GM12878 (cell line): Measurements from ENCODE around the gene DMPK. TPM values are rescaled to one million over a fixed set of nuclear protein-coding genes. Genes with fewer than 3 reads are reported as not detected.

ENCODE experiments used
- ATAC-seq: fragments of 200-7000 bp; cut with Tn5 transposase; 3 replicates; pipeline ENCODE4 v1.9.1; 2020; ENCODE audit warnings: mild to moderate bottlenecking, moderate library complexity
- BruUV-seq: library from RNA; stranded (reverse); fragments of 400-500 nt; replicated peaks from 2 replicates; lab custom pipeline; 2021; lab: Mats Ljungman, UMichigan
- CTCF ChIA-PET: fragments of 300-600 bp; sonication (Branson Sonifier 250); formaldehyde crosslinking; extraction: SDS; loops from one replicate; lab custom pipeline; 2021; ENCODE audit warnings: inconsistent platforms; lab: Yijun Ruan, JAX
- POLR2A ChIA-PET: fragments of 350-600 bp; formaldehyde crosslinking; extraction: SDS; loops from one replicate; lab custom pipeline; 2021; ENCODE audit warnings: inconsistent platforms; lab: Charles Lee
- RAD21 ChIA-PET: fragments of 300-600 bp; sonication (Branson Sonifier 250); formaldehyde crosslinking; loops from one replicate; lab custom pipeline; 2023; ENCODE audit warnings: antibody characterized with exemption; ENCODE audit not compliant: unreplicated experiment; lab: Charles Lee
- SMC1A ChIA-PET: fragments of 300-600 bp; sonication (Branson Sonifier 250); formaldehyde crosslinking; loops from one replicate; lab custom pipeline; 2023; ENCODE audit not compliant: unreplicated experiment, uncharacterized antibody; lab: Charles Lee
- DNase-seq: peaks from one replicate; pipeline ENCODE4 v3.0.0-alpha.2; 2011; ENCODE audit warnings: low read depth, low spot score
- FAIRE-seq: peaks from 3 replicates; lab custom pipeline; 2011; peaks lifted over from hg19 to GRCh38; lab: Jason Lieb, UNC
- H2AFZ ChIP-seq: 2 replicates; pipeline ENCODE4 v1.6.0; 2011; ENCODE audit warnings: low read depth, low read length, control low read depth; ENCODE audit not compliant: control insufficient read depth
- H3K27ac ChIP-seq: 2 replicates; pipeline ENCODE4 v1.5.1; 2011; ENCODE audit warnings: control low read depth; ENCODE audit not compliant: control insufficient read depth, insufficient read depth
- H3K27me3 ChIP-seq, 2 experiments: replicated peaks in 1 of 2; 2 replicates each; pipeline versions ENCODE4 v1.6.0 to v1.6.1; 2011; ENCODE audit warnings: low read length in 1 of 2; ENCODE audit not compliant: control insufficient read depth in 2 of 2, insufficient read depth in 2 of 2
- H3K36me3 ChIP-seq, 2 experiments: 2 replicates each; pipeline ENCODE4 v1.5.1; 2011; ENCODE audit warnings: low read length in 1 of 2; ENCODE audit not compliant: control insufficient read depth in 2 of 2, insufficient read depth in 2 of 2
- H3K4me1 ChIP-seq: 2 replicates; pipeline ENCODE4 v1.6.1; 2011; ENCODE audit warnings: mild to moderate bottlenecking, low read length, moderate library complexity, mixed read lengths; ENCODE audit not compliant: control insufficient read depth, insufficient read depth
- H3K4me2 ChIP-seq: 2 replicates; pipeline ENCODE4 v1.6.0; 2011; ENCODE audit warnings: control low read depth; ENCODE audit not compliant: control insufficient read depth, insufficient read depth
- H3K4me3 ChIP-seq: fragments of 200-600 bp; sonication (generic); 2 replicates; pipeline ENCODE4 v1.5.1; 2016
- H3K79me2 ChIP-seq: 2 replicates; pipeline ENCODE4 v1.6.0; 2011; ENCODE audit warnings: low read length; ENCODE audit not compliant: control insufficient read depth, insufficient read depth
- H3K9ac ChIP-seq: 2 replicates; pipeline ENCODE4 v1.8.0; 2011; ENCODE audit warnings: low read length, control low read depth, mixed read lengths; ENCODE audit not compliant: control insufficient read depth, insufficient read depth
- H3K9me3 ChIP-seq: replicated peaks from 3 replicates; pipeline ENCODE4 v1.5.1; 2011; ENCODE audit warnings: mild to moderate bottlenecking, low read length; ENCODE audit not compliant: control insufficient read depth, insufficient read depth
- H4K20me1 ChIP-seq: 2 replicates; pipeline ENCODE4 v1.6.0; 2011; ENCODE audit not compliant: control insufficient read depth, insufficient read depth
- CHD1 ChIP-seq: IDR thresholded peaks from 2 replicates; pipeline ENCODE4 v1.6.1; 2012; ENCODE audit warnings: low read depth, low read length, improper control_type of control experiment
- EED ChIP-seq: sonication (generic); IDR thresholded peaks from 2 replicates; pipeline ENCODE4 v1.6.1; 2016; ENCODE audit warnings: antibody characterized with exemption, low read depth
- FOXK2 ChIP-seq: fragments of 450-650 bp; IDR thresholded peaks from 2 replicates; pipeline ENCODE4 v1.6.1; 2017; ENCODE audit warnings: mild to moderate bottlenecking, moderate library complexity
- IKZF1 ChIP-seq: fragments of 450-650 bp; conservative IDR thresholded peaks from 2 replicates; pipeline ENCODE4 v1.6.1; 2017; ENCODE audit warnings: antibody characterized with exemption, mild to moderate bottlenecking
- NRF1 ChIP-seq: conservative IDR thresholded peaks from 2 replicates; pipeline ENCODE4 v1.6.1; 2011; ENCODE audit warnings: mild to moderate bottlenecking, low read depth, low read length, improper control_type of control experiment
- PML ChIP-seq: IDR thresholded peaks from 2 replicates; pipeline ENCODE4 v1.6.1; 2012; ENCODE audit warnings: low read length, inconsistent platforms
- POLR2A ChIP-seq: IDR thresholded peaks from 2 replicates; pipeline ENCODE4 v1.6.1; 2011; ENCODE audit warnings: low read depth, mild to moderate bottlenecking, low read length
- RFX5 ChIP-seq: IDR thresholded peaks from 2 replicates; pipeline ENCODE4 v1.6.1; 2011; ENCODE audit warnings: low read depth, low read length, improper control_type of control experiment
- TBL1XR1 ChIP-seq: IDR thresholded peaks from 2 replicates; pipeline ENCODE4 v1.6.1; 2012; ENCODE audit warnings: low read depth, low read length, improper control_type of control experiment
- WGBS: methylation state at CpG from one replicate; pipeline ENCODE4 v1.1.6; 2016; ENCODE audit warnings: low lambda C conversion rate; ENCODE audit not compliant: insufficient replicate concordance, insufficient coverage; ENCODE audit errors: missing lambda C conversion rate; 5-methylcytosine and 5-hydroxymethylcytosine counted together
- in situ Hi-C: fragments of 300-500 bp; cut with MboI; formaldehyde crosslinking; loops from 9 replicates; pipeline ENCODE4 v1.14.3; 2018; ENCODE audit warnings: mixed read lengths
- intact Hi-C: fragments of 100-400 bp; cut with micrococcal nuclease; formaldehyde crosslinking; loops from one replicate; pipeline ENCODE4 v1.14.2; 2022; ENCODE audit not compliant: unreplicated experiment
- polyA plus RNA-seq, 11 experiments: library from polyadenylated mRNA; depleted of rRNA in 4 of 11; unstranded in 6 of 11; stranded (reverse) in 5 of 11; fragments of >200 nt; fragmentation: Nextera tagmentation in 4 of 11; fragmentation: Illumina TruSeq in 1 of 11; extraction: Ambion mirVana in 4 of 11; extraction: Trizol in 1 of 11; gene quantifications; 1 replicate in 1 of 11; 2 replicates in 10 of 11; pipeline versions ENCODE4 v1.2.1 to v1.2.3, GENCODE V29; 2011 to 2016; ENCODE audit warnings: inconsistent platforms in 2 of 11, missing spikeins in 2 of 11, low read depth in 1 of 11
- total RNA-seq, 4 experiments: library from RNA; depleted of rRNA in 3 of 4; stranded (reverse); fragments of >200 nt in 3 of 4; fragmentation: Illumina TruSeq in 1 of 4; extraction: Trizol in 1 of 4; gene quantifications; 2 replicates each; pipeline versions ENCODE4 v1.2.1 to v1.2.3, GENCODE V29; 2013 to 2021
- TF ChIP-seq, protein P1 (sequence below): IDR thresholded peaks from 2 replicates; pipeline ENCODE4 v1.6.1; 2012; ENCODE audit warnings: low read depth, low read length, improper control_type of control experiment
- TF ChIP-seq, protein P2 (sequence below): IDR thresholded peaks from 2 replicates; pipeline ENCODE4 v1.6.1; 2012; ENCODE audit warnings: improper control_type of control experiment, low read depth, low read length; ENCODE audit not compliant: insufficient replicate concordance

The DMPK gene
- total and polyA plus RNA-seq, 10 of the 15 experiments (the other 5 are each of a cell fraction or from before 2014, with no cell fraction given): 0.60 to 33.6 (median 5.2) TPM

DNA sequence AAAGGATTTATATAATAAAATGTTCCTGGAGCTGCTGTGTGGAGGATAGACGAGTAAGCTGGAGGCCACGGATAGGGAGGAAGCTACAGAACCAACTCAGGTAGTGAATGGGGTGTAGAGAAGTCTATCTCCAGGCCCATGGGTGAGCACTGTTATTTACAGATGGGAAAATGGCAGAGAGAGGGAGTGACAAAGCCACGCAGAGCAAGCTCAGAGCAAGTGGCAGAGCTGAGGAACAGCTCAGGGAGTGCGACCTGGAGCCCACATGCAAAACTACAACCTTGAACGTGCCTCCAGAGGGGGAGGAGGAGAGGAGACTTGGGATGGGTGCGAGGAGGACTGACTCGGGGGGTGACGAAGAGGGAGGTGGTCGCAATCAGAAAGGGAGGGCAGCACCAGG lies 46.2 kb upstream of the DMPK start (continued):
- TF ChIP-seq, protein P1, sequence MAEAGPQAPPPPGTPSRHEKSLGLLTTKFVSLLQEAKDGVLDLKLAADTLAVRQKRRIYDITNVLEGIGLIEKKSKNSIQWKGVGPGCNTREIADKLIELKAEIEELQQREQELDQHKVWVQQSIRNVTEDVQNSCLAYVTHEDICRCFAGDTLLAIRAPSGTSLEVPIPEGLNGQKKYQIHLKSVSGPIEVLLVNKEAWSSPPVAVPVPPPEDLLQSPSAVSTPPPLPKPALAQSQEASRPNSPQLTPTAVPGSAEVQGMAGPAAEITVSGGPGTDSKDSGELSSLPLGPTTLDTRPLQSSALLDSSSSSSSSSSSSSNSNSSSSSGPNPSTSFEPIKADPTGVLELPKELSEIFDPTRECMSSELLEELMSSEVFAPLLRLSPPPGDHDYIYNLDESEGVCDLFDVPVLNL: no peak

DNA sequence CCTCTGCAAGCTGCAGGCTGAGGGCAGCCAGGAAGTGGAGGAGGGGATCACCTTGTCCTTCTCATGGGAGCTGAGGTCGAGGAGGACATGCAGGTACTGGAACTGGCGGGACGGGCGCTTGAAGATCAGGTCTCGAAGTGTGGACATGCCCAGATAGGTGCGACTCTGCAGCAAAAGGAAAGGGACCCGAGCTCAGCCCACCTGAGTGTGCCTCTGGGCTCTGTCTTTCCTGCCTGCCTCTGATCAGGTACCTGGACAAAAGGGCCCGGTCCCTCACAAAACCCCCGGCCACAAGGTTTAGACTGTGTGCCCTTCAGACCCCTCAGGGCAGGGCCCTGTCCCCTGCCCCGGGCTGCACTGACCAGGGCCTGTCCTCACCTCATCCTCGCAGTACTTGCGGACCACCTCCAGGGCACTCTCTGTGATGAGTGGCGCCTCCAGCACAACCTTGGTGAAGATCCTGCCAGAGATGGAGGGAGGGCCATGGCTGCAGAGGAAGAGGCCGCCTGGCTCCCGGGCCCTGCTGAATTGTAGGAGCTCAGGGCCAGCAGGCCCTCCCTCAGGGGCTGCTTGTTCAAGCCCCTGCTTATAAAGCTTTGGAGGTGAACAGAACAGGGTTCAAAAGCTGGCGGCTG lies 45.3 kb upstream of the DMPK start:
- Histone ChIP-seq H3K4me2 (no peak overlapping the region), H2AFZ (no peak overlapping the region), H3K27ac (no peak overlapping the region), H3K4me1 (no peaks in the 10 kb centered on the region; the same call in 1 of the 2 replicates), H3K36me3 (peaks cover 29 to 55% of the 10 kb centered on the region in 2 experiments), H3K79me2 (no peaks in the 10 kb centered on the region), H3K4me3 (no peak overlapping the region), H3K27me3 (no peaks in the 10 kb centered on the region), H3K9me3 (no peaks in the 10 kb centered on the region), H3K9ac (no peak overlapping the region), H4K20me1 (no peaks in the 10 kb centered on the region)
- in situ Hi-C loops: no loop called here
- DNase-seq (no peak), ATAC-seq (no peak), FAIRE-seq (no peak)
- POLR2A ChIA-PET: interaction anchor here (0.6 kb wide), 1 partner anchor 542 kb away, joined by 4 read pairs; no protein-coding TSS in a partner anchor
- CTCF ChIA-PET: interaction anchor here (0.6 to 1.1 kb wide), 2 partner anchors 8 to 11 kb away, joined by 3 read pairs; no protein-coding TSS in a partner anchor
- SMC1A ChIA-PET: no interaction called here
- TF ChIP-seq, protein P2, sequence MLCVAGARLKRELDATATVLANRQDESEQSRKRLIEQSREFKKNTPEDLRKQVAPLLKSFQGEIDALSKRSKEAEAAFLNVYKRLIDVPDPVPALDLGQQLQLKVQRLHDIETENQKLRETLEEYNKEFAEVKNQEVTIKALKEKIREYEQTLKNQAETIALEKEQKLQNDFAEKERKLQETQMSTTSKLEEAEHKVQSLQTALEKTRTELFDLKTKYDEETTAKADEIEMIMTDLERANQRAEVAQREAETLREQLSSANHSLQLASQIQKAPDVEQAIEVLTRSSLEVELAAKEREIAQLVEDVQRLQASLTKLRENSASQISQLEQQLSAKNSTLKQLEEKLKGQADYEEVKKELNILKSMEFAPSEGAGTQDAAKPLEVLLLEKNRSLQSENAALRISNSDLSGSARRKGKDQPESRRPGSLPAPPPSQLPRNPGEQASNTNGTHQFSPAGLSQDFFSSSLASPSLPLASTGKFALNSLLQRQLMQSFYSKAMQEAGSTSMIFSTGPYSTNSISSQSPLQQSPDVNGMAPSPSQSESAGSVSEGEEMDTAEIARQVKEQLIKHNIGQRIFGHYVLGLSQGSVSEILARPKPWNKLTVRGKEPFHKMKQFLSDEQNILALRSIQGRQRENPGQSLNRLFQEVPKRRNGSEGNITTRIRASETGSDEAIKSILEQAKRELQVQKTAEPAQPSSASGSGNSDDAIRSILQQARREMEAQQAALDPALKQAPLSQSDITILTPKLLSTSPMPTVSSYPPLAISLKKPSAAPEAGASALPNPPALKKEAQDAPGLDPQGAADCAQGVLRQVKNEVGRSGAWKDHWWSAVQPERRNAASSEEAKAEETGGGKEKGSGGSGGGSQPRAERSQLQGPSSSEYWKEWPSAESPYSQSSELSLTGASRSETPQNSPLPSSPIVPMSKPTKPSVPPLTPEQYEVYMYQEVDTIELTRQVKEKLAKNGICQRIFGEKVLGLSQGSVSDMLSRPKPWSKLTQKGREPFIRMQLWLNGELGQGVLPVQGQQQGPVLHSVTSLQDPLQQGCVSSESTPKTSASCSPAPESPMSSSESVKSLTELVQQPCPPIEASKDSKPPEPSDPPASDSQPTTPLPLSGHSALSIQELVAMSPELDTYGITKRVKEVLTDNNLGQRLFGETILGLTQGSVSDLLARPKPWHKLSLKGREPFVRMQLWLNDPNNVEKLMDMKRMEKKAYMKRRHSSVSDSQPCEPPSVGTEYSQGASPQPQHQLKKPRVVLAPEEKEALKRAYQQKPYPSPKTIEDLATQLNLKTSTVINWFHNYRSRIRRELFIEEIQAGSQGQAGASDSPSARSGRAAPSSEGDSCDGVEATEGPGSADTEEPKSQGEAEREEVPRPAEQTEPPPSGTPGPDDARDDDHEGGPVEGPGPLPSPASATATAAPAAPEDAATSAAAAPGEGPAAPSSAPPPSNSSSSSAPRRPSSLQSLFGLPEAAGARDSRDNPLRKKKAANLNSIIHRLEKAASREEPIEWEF: no peak
- TF ChIP-seq EED (no peak), POLR2A (no peak; the same call in 1 of the 2 replicates), PML (no peak), NRF1 (no peak), TBL1XR1 (no peak), RFX5 (no peak), IKZF1 (no peak), FOXK2 (no peak), CHD1 (no peak)
- RAD21 ChIA-PET: no interaction called here
- intact Hi-C loops: no loop called here
- no TSS peak for BruUV-seq
- WGBS: 90% methylated on average over 14 of the region's 16 CpGs
